Left cardiac atrium (tissue), 4 donors: ENCODE data around the gene MINDY3. TPM values are rescaled to one million over a fixed set of nuclear protein-coding genes. Genes with fewer than 3 reads are reported as not detected.

ENCODE experiments used
- ATAC-seq, 2 donors: fragments of 200-7000 bp; cut with Tn5 transposase; one replicate each; pipeline ENCODE4 v1.9.1; 2020; ENCODE audit warnings: mild to moderate bottlenecking in 2 of 2, moderate library complexity in 2 of 2
- DNase-seq: peaks from one replicate; pipeline ENCODE4 v3.0.0-alpha.2; 2020
- intact Hi-C, 2 donors: fragments of 100-400 bp; cut with DNase I; formaldehyde crosslinking; loops; one replicate each; pipeline versions ENCODE4 v1.14.1 to v1.15.1; 2022 to 2023
- total RNA-seq, 2 donors: library from RNA; stranded (reverse); fragmentation: NEBNext Ultra II Directional; extraction: Animal tissue kit (Norgen Biotek cat#: 25700); gene quantifications; one replicate each; pipeline ENCODE4 v1.2.1, GENCODE V29; 2021
- donor health status: DM: no; HTN: yes; CAD: no.
- donor health status: DM: no; HTN: yes; CAD: no; lungs with severe emphysema.
- donor health status: DM: yes; HTN: yes; CAD: no.
- donor health status: Dilated cardiomyopathy.

The MINDY3 gene
- total RNA-seq, 2 donors from 2014 or later: 19.9 to 29.7 TPM

- intact Hi-C loops: no loop called here
- DNase-seq (no peak), ATAC-seq (no peak)
These were observed 112.7 kb downstream of the MINDY3 start for GRCh38 chr10:15747632-15748031.

GRCh38 chr10:15745751-15746150 is 114.6 kb downstream of the MINDY3 start:
- peak; percentile 33 for DNase-seq
- peak; percentile 96 to 97 for ATAC-seq
- intact Hi-C loops: no loop called here

- DNase-seq: peak; percentile 55
- ATAC-seq: no peak
- intact Hi-C loops: no loop called here
These were observed 116.0 kb downstream of the MINDY3 start for GRCh38 chr10:15744217-15744865.

GRCh38 chr10:15743443-15743842 is 116.9 kb downstream of the MINDY3 start:
- ATAC-seq: no peak
- DNase-seq: no peak
- intact Hi-C loops: no loop called here

DNA sequence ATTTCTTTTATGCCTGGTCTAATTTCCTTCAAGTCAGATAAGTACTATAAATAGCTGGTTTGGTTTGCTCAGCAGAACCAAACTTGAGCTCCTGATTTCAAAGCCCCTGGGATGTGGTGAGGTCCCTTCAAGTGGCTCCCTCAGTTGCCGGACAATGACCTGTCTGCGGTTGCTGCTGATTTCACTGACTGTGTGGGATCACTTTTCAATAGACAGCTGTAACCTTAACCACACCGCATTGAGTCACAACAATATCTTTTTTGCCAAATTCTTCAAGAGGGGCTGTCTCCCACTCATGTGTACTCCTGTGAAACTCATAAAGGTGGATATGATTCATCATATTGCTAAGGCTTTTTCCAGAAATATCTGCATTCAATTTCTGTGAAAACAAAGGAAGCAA is 117.5 kb downstream of the MINDY3 start:
- intact Hi-C loops: no loop called here
- ATAC-seq (no peak), DNase-seq (no peak)

DNA sequence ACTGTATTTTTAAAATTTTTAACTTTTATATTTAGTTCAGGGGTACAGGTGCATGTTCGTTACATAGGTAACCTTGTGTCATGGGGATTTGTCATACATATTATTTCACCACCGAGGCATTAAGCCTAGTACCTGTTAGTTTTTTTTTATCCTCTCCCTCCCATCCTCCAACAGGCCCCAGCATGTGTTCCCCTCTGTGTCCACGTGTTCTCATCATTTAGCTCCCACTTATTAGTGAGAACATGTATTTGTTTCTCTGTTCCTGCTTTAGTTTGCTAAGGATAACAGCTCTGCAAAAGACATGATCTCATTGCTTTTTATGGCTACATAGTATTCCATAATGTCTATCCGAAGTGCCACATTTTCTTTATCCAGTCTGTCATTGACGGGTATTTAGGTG is 118.2 kb downstream of the MINDY3 start:
- ATAC-seq: no peak
- DNase-seq: no peak
- intact Hi-C loops: no loop called here

GRCh38 chr10:15741581-15741980 is 118.7 kb downstream of the MINDY3 start:
- no peak for ATAC-seq
- no peak for DNase-seq
- intact Hi-C loops: no loop called here

- ATAC-seq: no peak
- no peak for DNase-seq
- intact Hi-C loops: no loop called here
These were observed 120.0 kb downstream of the MINDY3 start for GRCh38 chr10:15740261-15740660.

- intact Hi-C loops: no loop called here
- ATAC-seq: no peak
- no peak for DNase-seq
These were observed 120.9 kb downstream of the MINDY3 start for GRCh38 chr10:15739254-15739970.

GRCh38 chr10:15738270-15738925 is 121.9 kb downstream of the MINDY3 start:
- intact Hi-C loops: no loop called here
- ATAC-seq (peak; percentile 76 to 79), DNase-seq (no peak)

GRCh38 chr10:15737656-15738055 is 122.7 kb downstream of the MINDY3 start:
- DNase-seq (no peak), ATAC-seq (no peak)
- intact Hi-C loops: no loop called here

DNA sequence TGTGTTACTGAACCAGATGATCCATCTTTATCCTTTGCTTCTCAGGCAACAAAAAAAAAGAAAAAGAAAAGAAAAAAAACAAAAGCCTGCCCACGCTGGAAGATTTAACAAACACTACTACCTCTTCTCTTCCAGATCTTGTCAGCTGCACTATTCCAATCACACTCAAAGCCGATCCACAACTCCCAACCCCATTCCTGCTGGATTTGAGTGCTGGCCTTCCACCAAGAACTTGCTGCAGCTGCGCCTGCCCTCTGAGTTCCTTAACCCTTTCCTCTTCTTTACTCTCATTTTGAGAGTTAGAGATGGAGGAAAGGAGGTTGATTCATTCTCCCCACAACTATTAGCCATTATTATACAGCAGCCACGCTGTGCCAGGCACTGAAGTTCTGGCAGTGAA is 124.5 kb downstream of the MINDY3 start:
- DNase-seq: no peak
- intact Hi-C loops: no loop called here
- ATAC-seq: peak; percentile 65 to 70

DNA sequence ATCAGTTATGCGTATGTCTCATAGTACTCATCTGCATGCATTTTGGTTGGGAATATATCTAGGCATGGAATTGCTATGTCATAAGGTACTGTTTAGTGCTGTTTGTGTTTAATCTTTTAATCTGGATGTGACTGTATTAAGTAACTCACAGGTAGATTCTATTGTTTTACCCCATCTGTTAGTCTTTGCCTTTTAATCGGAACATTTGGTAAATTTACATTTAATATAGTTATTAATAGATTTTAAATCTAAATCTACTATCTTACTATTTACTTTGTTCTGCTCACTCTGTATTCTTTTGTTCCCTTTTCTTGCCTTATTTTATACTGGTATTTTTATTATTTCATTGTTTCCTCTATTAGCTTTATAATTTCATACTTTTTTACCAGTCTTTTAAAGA is 130.0 kb downstream of the MINDY3 start:
- DNase-seq (no peak), ATAC-seq (no peak)
- intact Hi-C loops: no loop called here

DNA sequence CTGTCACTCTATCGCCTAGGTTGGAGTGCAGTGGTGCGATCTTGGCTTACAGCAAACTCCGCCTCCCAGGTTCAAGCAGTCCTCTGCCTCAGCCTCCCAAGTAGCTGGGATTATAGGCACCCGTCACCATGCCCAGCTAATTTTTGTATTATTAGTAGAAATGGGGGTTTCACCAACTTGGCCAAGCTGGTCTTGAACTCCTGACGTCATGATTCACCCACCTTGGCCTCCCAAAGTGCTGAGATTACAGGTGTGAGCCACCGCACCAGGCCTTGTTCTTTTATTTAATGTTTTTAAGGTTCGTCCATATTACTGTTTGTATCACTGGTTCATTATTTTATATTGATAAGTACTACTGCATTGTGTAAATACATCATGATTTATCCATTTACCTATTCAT is 130.4 kb downstream of the MINDY3 start:
- DNase-seq (no peak), ATAC-seq (no peak)
- intact Hi-C loops: loop anchor here in 1 of 2 donors (5.0 kb wide), 1 partner anchor 298 kb away; no protein-coding TSS in a partner anchor

Other genes starting within 250 kb of the MINDY3 start
- 1 to 10 TPM; 2.7 to 4.5 TPM for gene ITGA8, start 140.6 kb downstream of the MINDY3 start, total RNA-seq